ENCODE measurements around the gene FKBP2. TPM values are rescaled to one million over a fixed set of nuclear protein-coding genes. Genes with fewer than 3 reads are reported as not detected.

FKBP2 gene
- total RNA-seq, 1 donor from 2014 or later = 42.1 TPM

- H3K36me3 Mint-ChIP-seq (ENCODE audit: low read depth) = no peaks in the 10 kb centered on the region
- H3K27ac Mint-ChIP-seq (ENCODE audit: unreplicated experiment) = no peak overlapping the region
- H3K4me3 Mint-ChIP-seq (ENCODE audit: unreplicated experiment) = no peak overlapping the region
- H3K4me1 Mint-ChIP-seq (ENCODE audit: low read depth) = peaks cover 32% of the 10 kb centered on the region
- no peak for DNase-seq (ENCODE audit: low spot score)
- H3K9me3 Mint-ChIP-seq (ENCODE audit: low read depth) = no peaks in the 10 kb centered on the region
- H3K27me3 Mint-ChIP-seq (ENCODE audit: low read depth) = peaks cover 5% of the 10 kb centered on the region
- TF ChIP-seq CTCF (IDR thresholded peaks at IDR 0.05) = no peak
Observed at GRCh38 chr11:64287676-64288352, 46.9 kb downstream of the FKBP2 start.

- no peak for DNase-seq (ENCODE audit: low spot score)
- Mint-ChIP-seq H3K27me3 (ENCODE audit: low read depth) (peaks cover 7% of the 10 kb centered on the region), H3K36me3 (ENCODE audit: low read depth) (no peaks in the 10 kb centered on the region), H3K4me1 (ENCODE audit: low read depth) (peaks cover 27% of the 10 kb centered on the region), H3K4me3 (ENCODE audit: unreplicated experiment) (no peak overlapping the region), H3K27ac (ENCODE audit: unreplicated experiment) (no peak overlapping the region), H3K9me3 (ENCODE audit: low read depth) (no peaks in the 10 kb centered on the region)
- TF ChIP-seq CTCF (IDR thresholded peaks at IDR 0.05) = no peak
Observed at GRCh38 chr11:64288353-64288750, 47.5 kb downstream of the FKBP2 start.

GRCh38 chr11:64289002-64289564, 48.2 kb downstream of the FKBP2 start:
- no peak for TF ChIP-seq CTCF (IDR thresholded peaks at IDR 0.05)
- Mint-ChIP-seq H3K27me3 (ENCODE audit: low read depth) (peaks cover 8% of the 10 kb centered on the region), H3K9me3 (ENCODE audit: low read depth) (no peaks in the 10 kb centered on the region), H3K36me3 (ENCODE audit: low read depth) (no peaks in the 10 kb centered on the region), H3K27ac (ENCODE audit: unreplicated experiment) (no peak overlapping the region), H3K4me1 (ENCODE audit: low read depth) (peaks cover 22% of the 10 kb centered on the region), H3K4me3 (ENCODE audit: unreplicated experiment) (no peak overlapping the region)
- DNase-seq (ENCODE audit: low spot score) = no peak

GRCh38 chr11:64290352-64291261, 49.7 kb downstream of the FKBP2 start:
- no peak overlapping the region for H3K27ac Mint-ChIP-seq (ENCODE audit: unreplicated experiment)
- H3K27me3 Mint-ChIP-seq (ENCODE audit: low read depth) = peaks cover 10% of the 10 kb centered on the region
- peaks cover 28% of the 10 kb centered on the region for H3K4me1 Mint-ChIP-seq (ENCODE audit: low read depth)
- H3K9me3 Mint-ChIP-seq (ENCODE audit: low read depth) = no peaks in the 10 kb centered on the region
- H3K36me3 Mint-ChIP-seq (ENCODE audit: low read depth) = no peaks in the 10 kb centered on the region
- H3K4me3 Mint-ChIP-seq (ENCODE audit: unreplicated experiment) = peak overlapping the region; percentile 40
- no peak for DNase-seq (ENCODE audit: low spot score)
- no peak for TF ChIP-seq CTCF (IDR thresholded peaks at IDR 0.05)

GRCh38 chr11:64291262-64291751, 50.4 kb downstream of the FKBP2 start, which contains the start of gene KCNK4:
KCNK4 (plus strand) TSS chr11:64291302; CDS start chr11:64293019, 1,717 bp downstream.
- Mint-ChIP-seq H3K9me3 (ENCODE audit: low read depth) (no peaks in the 10 kb centered on the region), H3K27ac (ENCODE audit: unreplicated experiment) (no peak within 1 kb of the TSS), H3K4me3 (ENCODE audit: unreplicated experiment) (peak within 1 kb of the TSS; percentile 40), H3K36me3 (ENCODE audit: low read depth) (no peaks in the 10 kb centered on the region), H3K27me3 (ENCODE audit: low read depth) (peaks cover 10% of the 10 kb centered on the region), H3K4me1 (ENCODE audit: low read depth) (peaks cover 25% of the 10 kb centered on the region)
- DNase-seq (ENCODE audit: low spot score) = no peak
- TF ChIP-seq CTCF (IDR thresholded peaks at IDR 0.05) = no peak
